Activated T-helper 1 cell treated with anti-CD3 and anti-CD28 coated beads, Interleukin-2, amount 50 U/mL, for 16 hours (primary cell): Measurements from ENCODE around the gene STK32C.
"Not testable (repeated sequence)": the region's sequence is repeated elsewhere in the genome, so short reads cannot be mapped to it uniquely, and the experiment has no call there.

Source experiments
- DNase-seq, 2 donors: peaks; one replicate each; pipeline ENCODE4 v3.0.0-alpha.2; 2020; ENCODE audit warnings: low read depth in 1 of 2, low spot score in 1 of 2

The STK32C gene

GRCh38 chr10:132160834-132161622, 146.7 kb downstream of the STK32C start:
- DNase-seq = not testable (repeated sequence)

DNA sequence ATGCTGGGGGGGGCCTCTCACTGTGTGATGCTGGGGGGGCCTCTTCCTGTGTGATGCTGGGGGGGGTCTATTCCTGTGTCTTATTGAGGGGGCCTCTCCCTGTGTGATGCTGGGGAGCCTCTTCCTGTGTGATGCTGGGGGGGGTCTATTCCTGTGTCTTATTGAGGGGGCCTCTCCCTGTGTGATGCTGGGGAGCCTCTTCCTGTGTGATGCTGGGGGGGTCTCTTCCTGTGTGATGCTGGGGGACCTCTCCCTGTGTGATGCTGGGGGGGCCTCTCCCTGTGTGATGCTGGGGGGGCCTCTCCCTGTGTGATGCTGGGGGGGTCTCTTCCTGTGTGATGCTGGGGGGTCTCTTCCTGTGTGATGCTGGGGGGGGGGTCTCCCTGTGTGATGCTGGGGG, 147.5 kb downstream of the STK32C start:
- DNase-seq = not testable (repeated sequence)

DNA sequence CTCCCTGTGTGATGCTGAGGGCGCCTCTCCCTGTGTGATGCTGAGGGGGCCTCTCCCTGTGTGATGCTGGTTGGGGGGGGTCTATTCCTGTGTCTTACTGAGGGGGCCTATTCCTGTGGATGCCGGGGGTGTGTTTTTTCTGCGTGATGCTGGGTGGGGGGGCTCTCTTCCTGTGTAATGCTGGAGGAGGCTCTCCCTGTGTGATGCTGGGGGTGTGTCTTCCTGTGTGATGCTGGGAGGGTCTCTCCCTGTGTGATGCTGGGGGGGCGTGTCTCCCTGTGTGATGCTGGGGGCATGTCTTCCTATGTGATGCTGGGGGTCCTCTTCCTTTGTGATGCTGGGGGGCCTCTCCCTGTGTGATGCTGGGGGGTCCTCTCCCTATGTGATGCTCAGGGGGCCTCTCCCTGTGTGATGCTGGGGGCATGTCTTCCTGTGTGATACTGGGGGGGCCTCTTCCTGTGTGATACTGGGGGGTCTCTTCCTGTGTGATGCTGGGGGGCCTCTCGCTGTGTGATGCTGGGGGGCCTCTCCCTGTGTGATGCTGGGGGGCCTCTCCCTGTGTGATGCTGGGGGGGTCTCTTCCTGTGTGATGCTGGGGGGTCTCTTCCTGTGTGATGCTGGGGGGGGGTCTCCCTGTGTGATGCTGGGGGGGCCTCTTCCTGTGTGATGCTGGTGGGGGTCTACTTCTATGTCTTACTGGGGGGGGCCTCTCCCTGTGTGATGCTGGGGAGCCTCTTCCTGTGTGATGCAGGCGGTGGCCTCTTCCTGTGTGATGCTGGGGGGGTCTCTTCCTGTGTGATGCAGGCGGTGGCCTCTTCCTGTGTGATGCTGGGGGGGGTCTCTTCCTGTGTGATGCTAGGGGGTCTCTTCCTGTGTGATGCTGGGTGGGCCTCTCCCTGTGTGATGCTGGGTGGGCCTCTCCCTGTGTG, 148.2 kb downstream of the STK32C start:
- DNase-seq = not testable (repeated sequence)

DNA sequence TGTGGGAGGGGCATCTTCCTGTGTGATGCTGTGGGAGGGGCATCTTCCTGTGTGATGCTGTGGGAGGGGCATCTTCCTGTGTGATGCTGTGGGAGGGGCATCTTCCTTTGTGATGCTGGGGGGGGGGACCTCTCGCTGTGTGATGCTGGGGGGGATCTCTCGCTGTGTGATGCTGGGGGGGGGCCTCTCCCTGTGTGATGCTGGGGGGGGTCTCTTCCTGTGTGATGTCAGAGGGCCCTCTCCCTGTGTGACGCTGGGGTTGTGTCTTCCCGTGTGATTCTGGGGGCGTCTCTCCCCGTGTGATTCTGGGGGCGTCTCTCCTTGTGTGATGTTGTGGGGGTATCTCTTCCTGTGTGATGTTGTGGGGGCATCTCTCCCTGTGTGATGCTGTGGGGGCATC, 148.9 kb downstream of the STK32C start:
- no peak for DNase-seq

- no peak for DNase-seq
These were observed 149.5 kb downstream of the STK32C start for GRCh38 chr10:132158122-132158741.
